GM12874 (cell line): ENCODE data around the gene MYBPC2.

ENCODE experiments used
- CTCF ChIP-seq: IDR thresholded peaks from 2 replicates; pipeline ENCODE4 v1.5.1; 2011; ENCODE audit warnings: low read depth, mild to moderate bottlenecking, control low read depth, low read length, moderate library complexity; ENCODE audit not compliant: insufficient read depth

The MYBPC2 gene

GRCh38 chr19:50414864-50415660, 17.6 kb upstream of the MYBPC2 start:
- TF ChIP-seq CTCF, result peak; percentile 97

GRCh38 chr19:50415661-50416033, 17.0 kb upstream of the MYBPC2 start:
- TF ChIP-seq CTCF, result no peak

- no peak for TF ChIP-seq CTCF
These were observed 16.4 kb upstream of the MYBPC2 start for GRCh38 chr19:50416034-50416977.

- no peak for TF ChIP-seq CTCF
These were observed 15.3 kb upstream of the MYBPC2 start for GRCh38 chr19:50417111-50418081.

GRCh38 chr19:50418176-50419021, 14.3 kb upstream of the MYBPC2 start, which contains the start of gene SPIB:
TSS of gene SPIB (plus strand) at chr19:50418938. CDS start at chr19:50418963, 25 bp downstream.
- TF ChIP-seq CTCF, result no peak

- no peak for TF ChIP-seq CTCF
These were observed 13.6 kb upstream of the MYBPC2 start for GRCh38 chr19:50419022-50419579.
